ENCODE measurements around the gene ASNS. TPM values are rescaled to one million over a fixed set of nuclear protein-coding genes. Genes with fewer than 3 reads are reported as not detected.
A peak's percentile ranks its signal among the peaks of the same experiment; 100 is the strongest.
"Not testable (repeated sequence)": the region's sequence is repeated elsewhere in the genome, so short reads cannot be mapped to it uniquely, and the experiment has no call there.

Gene ASNS
- total and polyA plus RNA-seq, 4 experiments from 2014 or later: 23.0 to 37.9 (median 34.5) TPM

DNA sequence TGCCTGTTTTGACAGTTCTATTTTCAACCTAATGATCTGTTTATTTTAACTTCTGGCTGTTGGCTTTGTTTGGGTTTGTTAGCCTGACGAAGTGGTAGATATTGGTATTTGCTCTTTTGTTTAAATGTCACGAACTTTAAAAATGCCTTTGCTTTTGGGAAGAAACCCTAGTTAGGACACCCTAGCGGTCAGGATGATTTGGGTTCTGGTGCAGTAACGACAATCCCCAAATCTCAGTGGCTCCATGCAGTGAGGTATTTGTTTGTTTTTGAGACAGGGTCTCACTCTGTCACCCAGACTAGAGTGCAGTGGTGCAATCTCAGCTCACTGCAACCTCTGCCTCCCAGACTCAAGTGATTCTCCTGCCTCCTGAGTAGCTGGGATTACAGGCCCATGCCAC, 2.7 kb upstream of the ASNS start:
- intact Hi-C loops (cut with micrococcal nuclease): loop anchor here (5.0 to 10.0 kb wide), 2 partner anchors 232 to 410 kb away; partner anchors contain the start of genes BRI3 and LMTK2
- H3K27me3 Mint-ChIP-seq: not testable (repeated sequence)

DNA sequence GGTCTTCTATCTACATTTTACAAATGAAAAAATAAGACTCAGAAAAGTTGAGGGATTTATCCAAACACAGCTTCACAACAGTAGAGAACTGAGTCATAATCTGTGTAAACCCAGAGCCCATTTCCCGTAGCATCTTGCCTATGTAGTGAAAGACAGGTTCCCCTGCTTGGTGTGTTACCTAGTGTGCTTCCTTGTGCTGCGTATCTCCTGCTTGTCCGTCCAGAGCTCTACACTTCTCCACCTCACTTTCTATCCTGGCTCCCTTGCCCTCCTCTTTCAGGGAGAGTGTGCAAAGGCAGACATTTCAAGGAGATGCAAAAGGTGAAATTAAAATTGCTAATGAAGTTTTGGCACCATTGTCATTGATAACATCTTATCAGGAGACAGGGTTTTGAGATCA, 1.4 kb upstream of the ASNS start:
- H3K4me1 ChIP-seq (ENCODE audit: insufficient read depth, low read length): peaks cover 20% of the 10 kb centered on the region
- Mint-ChIP-seq H3K36me3 (peaks cover 8% of the 10 kb centered on the region in 2 donors), H3K4me1 (peaks cover 9 to 19% (median 12%) of the 10 kb centered on the region in 4 donors), H3K4me3 (no peak overlapping the region), H3K9me3 (no peaks in the 10 kb centered on the region), H3K27ac (peak overlapping the region in 5 of 7 donors; percentile 72 to 95 (median 80)), H3K27me3 (no peaks in the 10 kb centered on the region)
- no peaks in the 10 kb centered on the region for H3K27me3 ChIP-seq (ENCODE audit: insufficient read depth, low read length)
- H3K4me3 ChIP-seq (ENCODE audit: low read length in 2 of 2): no peak overlapping the region
- POLR2A ChIA-PET (ENCODE audit: partially characterized antibody): no interaction called here
- H3K9me3 ChIP-seq (ENCODE audit: control insufficient read depth in 1 of 2, low read length in 2 of 2): no peaks in the 10 kb centered on the region
- no peak for DNase-seq
- intact Hi-C loops (cut with micrococcal nuclease): loop anchor here (2.0 to 10.0 kb wide), 3 partner anchors 39 to 411 kb away; partner anchors contain the start of genes BRI3 and LMTK2
- no peak overlapping the region for H3K27ac ChIP-seq (ENCODE audit: low read depth, low read length)
- no peaks in the 10 kb centered on the region for H3K36me3 ChIP-seq (ENCODE audit: insufficient read depth, low read length)
- CTCF ChIA-PET (ENCODE audit: partially characterized antibody): no interaction called here

More for the DNA sequence above, 2.7 kb upstream of the ASNS start:
- H3K27ac Mint-ChIP-seq; H3K27ac ChIP-seq (ENCODE audit: low read depth, low read length); H3K4me3 ChIP-seq (ENCODE audit: low read length in 2 of 2); H3K4me3 Mint-ChIP-seq; H3K27me3 ChIP-seq (ENCODE audit: insufficient read depth, low read length); CTCF ChIA-PET (ENCODE audit: partially characterized antibody); POLR2A ChIA-PET (ENCODE audit: partially characterized antibody); H3K36me3 ChIP-seq (ENCODE audit: insufficient read depth, low read length); DNase-seq; H3K9me3 Mint-ChIP-seq; H3K9me3 ChIP-seq (ENCODE audit: control insufficient read depth in 1 of 2, low read length in 2 of 2); H3K36me3 Mint-ChIP-seq: not testable (repeated sequence)
- peaks cover 20% of the 10 kb centered on the region for H3K4me1 ChIP-seq (ENCODE audit: insufficient read depth, low read length)
- H3K4me1 Mint-ChIP-seq: peaks cover 9 to 19% (median 12%) of the 10 kb centered on the region in 4 donors

DNA sequence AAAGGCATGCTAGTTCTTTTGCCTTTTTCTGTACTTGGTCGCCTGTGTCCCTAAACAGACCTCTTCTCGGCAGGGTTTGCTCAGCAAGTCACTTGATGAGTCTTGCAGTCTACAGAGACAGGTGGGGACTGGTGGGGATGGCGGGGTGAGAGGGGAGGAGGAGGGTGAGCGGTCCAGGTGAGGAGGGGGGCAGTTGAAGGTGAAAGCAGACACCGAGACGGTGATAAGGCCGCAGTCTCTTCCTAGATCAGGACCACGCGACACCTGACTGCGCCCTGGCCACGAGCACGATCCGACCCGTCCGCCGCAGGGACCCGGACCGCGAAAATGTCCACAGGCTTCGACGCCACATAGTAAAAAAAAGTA, 566 bp downstream of the ASNS start:
- DNase-seq: peak in 1 of 5 donors; percentile 57
- peaks cover 14 to 16% of the 10 kb centered on the region in 2 donors for H3K36me3 Mint-ChIP-seq
- H3K27ac Mint-ChIP-seq: peak overlapping the region; percentile 84 to 95 (median 92)
- H3K9me3 Mint-ChIP-seq: no peaks in the 10 kb centered on the region
- H3K27ac ChIP-seq (ENCODE audit: low read depth, low read length): peak overlapping the region; percentile 46
- no peaks in the 10 kb centered on the region for H3K27me3 Mint-ChIP-seq
- peaks cover 20% of the 10 kb centered on the region for H3K4me1 ChIP-seq (ENCODE audit: insufficient read depth, low read length)
- no peaks in the 10 kb centered on the region for H3K9me3 ChIP-seq (ENCODE audit: control insufficient read depth in 1 of 2, low read length in 2 of 2)
- peak overlapping the region; percentile 75 to 78 for H3K4me3 ChIP-seq (ENCODE audit: low read length in 2 of 2)
- no peaks in the 10 kb centered on the region for H3K27me3 ChIP-seq (ENCODE audit: insufficient read depth, low read length)
- peak overlapping the region; percentile 85 to 93 (median 90) for H3K4me3 Mint-ChIP-seq
- intact Hi-C loops (cut with micrococcal nuclease): loop anchor here (1.0 to 10.0 kb wide), 6 partner anchors 37 to 754 kb away; partner anchors contain the start of genes BRI3, LMTK2 and SDHAF3
- ChIA-PET POLR2A (ENCODE audit: partially characterized antibody) (interaction anchor here (0.6 to 2.1 kb wide), 5 partner anchors 56 to 755 kb away, joined by 3 to 13 read pairs (median 6); partner anchors contain the start of gene SDHAF3), CTCF (ENCODE audit: partially characterized antibody) (no interaction called here)
- H3K36me3 ChIP-seq (ENCODE audit: insufficient read depth, low read length): peaks cover 3% of the 10 kb centered on the region
- peaks cover 9 to 19% (median 12%) of the 10 kb centered on the region in 4 donors for H3K4me1 Mint-ChIP-seq

DNA sequence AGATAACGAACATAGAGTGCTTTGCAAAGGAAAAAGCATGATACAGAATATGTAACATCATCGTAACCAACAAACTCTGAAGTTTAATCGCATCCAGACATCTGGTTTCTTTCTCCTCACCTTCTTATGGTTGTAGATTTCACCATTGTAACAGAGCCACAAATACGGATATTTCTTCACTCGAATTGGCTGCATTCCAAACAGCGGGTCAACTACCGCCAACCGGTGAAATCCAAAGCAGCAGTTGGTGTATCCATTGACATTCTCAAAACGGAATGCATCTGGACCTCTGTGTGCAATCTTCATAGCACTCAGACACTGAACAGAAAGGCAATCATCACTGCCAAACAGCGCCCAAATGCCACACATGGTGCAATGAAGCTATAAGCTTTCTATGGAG, 3.4 kb downstream of the ASNS start:
- Histone ChIP-seq H3K27me3 (ENCODE audit: insufficient read depth, low read length) (no peaks in the 10 kb centered on the region), H3K4me1 (ENCODE audit: insufficient read depth, low read length) (peaks cover 20% of the 10 kb centered on the region), H3K9me3 (ENCODE audit: control insufficient read depth in 1 of 2, low read length in 2 of 2) (no peaks in the 10 kb centered on the region), H3K4me3 (ENCODE audit: low read length in 2 of 2) (no peak overlapping the region), H3K36me3 (ENCODE audit: insufficient read depth, low read length) (peaks cover 7% of the 10 kb centered on the region), H3K27ac (ENCODE audit: low read depth, low read length) (no peak overlapping the region)
- DNase-seq: no peak
- ChIA-PET CTCF (ENCODE audit: partially characterized antibody) (no interaction called here), POLR2A (ENCODE audit: partially characterized antibody) (no interaction called here)
- Mint-ChIP-seq H3K27me3 (no peaks in the 10 kb centered on the region), H3K9me3 (no peaks in the 10 kb centered on the region), H3K27ac (no peak overlapping the region), H3K4me3 (no peak overlapping the region), H3K36me3 (peaks cover 28 to 29% of the 10 kb centered on the region in 2 donors), H3K4me1 (peaks cover 10 to 19% (median 14%) of the 10 kb centered on the region in 4 donors)
- intact Hi-C loops (cut with micrococcal nuclease): no loop called here

DNA sequence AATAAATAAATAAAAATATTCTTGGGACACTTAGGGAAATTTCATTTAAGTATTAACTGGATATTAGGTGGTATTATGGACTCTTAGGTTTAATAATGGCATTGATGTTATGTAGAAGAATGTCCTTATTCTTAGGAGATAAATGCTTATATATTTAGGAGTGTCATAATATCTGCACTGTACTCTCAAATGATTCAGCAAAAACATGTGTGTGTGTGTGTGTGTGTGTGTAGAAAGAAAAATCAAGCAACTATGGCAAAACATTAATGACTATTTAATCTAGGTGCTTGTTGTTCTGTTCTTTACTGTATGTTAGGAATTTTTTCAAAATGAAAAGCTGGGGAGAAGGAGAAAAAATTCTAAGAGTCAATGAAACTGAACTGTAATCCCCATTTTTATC, 3.9 kb downstream of the ASNS start:
- peaks cover 7% of the 10 kb centered on the region for H3K36me3 ChIP-seq (ENCODE audit: insufficient read depth, low read length)
- no peaks in the 10 kb centered on the region for H3K27me3 ChIP-seq (ENCODE audit: insufficient read depth, low read length)
- Mint-ChIP-seq H3K36me3 (peaks cover 29 to 31% of the 10 kb centered on the region in 2 donors), H3K9me3 (no peaks in the 10 kb centered on the region), H3K4me1 (peaks cover 10 to 19% (median 13%) of the 10 kb centered on the region in 4 donors), H3K27ac (no peak overlapping the region), H3K27me3 (no peaks in the 10 kb centered on the region), H3K4me3 (no peak overlapping the region)
- peaks cover 20% of the 10 kb centered on the region for H3K4me1 ChIP-seq (ENCODE audit: insufficient read depth, low read length)
- H3K4me3 ChIP-seq (ENCODE audit: low read length in 2 of 2): no peak overlapping the region
- no peaks in the 10 kb centered on the region for H3K9me3 ChIP-seq (ENCODE audit: control insufficient read depth in 1 of 2, low read length in 2 of 2)
- H3K27ac ChIP-seq (ENCODE audit: low read depth, low read length): no peak overlapping the region
- ChIA-PET POLR2A (ENCODE audit: partially characterized antibody) (no interaction called here), CTCF (ENCODE audit: partially characterized antibody) (no interaction called here)
- DNase-seq: no peak
- intact Hi-C loops (cut with micrococcal nuclease): no loop called here

DNA sequence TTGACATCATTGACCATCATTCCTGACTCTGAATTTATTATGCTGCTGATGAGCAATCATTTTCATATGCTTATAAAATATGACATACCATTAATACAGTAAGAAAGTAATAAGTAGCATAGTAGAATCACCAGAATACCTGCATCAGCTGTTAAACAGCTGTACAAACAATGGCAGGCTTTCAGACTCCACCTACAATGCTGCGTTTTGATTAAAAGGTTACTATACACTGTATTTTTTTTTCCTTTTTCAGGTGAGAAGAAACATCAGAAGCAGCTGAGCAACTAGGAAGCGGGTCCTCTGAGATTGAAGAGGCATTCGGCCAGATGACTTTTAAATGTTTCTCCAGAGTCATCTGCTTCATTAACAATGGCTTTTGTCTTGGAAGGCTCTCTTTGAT, 7.1 kb downstream of the ASNS start:
- CTCF ChIA-PET (ENCODE audit: partially characterized antibody): interaction anchor here (0.6 to 1.8 kb wide), 2 partner anchors 20 to 764 kb away, joined by 3 to 7 read pairs; no protein-coding TSS in a partner anchor
- H3K4me3 Mint-ChIP-seq: no peak overlapping the region
- H3K9me3 Mint-ChIP-seq: no peaks in the 10 kb centered on the region
- H3K4me3 ChIP-seq (ENCODE audit: low read length in 2 of 2): no peak overlapping the region
- H3K9me3 ChIP-seq (ENCODE audit: control insufficient read depth in 1 of 2, low read length in 2 of 2): no peaks in the 10 kb centered on the region
- peaks cover 39 to 45% of the 10 kb centered on the region in 2 donors for H3K36me3 Mint-ChIP-seq
- peaks cover 7% of the 10 kb centered on the region for H3K36me3 ChIP-seq (ENCODE audit: insufficient read depth, low read length)
- H3K27me3 Mint-ChIP-seq: no peaks in the 10 kb centered on the region
- no peak for DNase-seq
- no peak overlapping the region for H3K27ac ChIP-seq (ENCODE audit: low read depth, low read length)
- H3K27me3 ChIP-seq (ENCODE audit: insufficient read depth, low read length): no peaks in the 10 kb centered on the region
- intact Hi-C loops (cut with micrococcal nuclease): no loop called here
- H3K4me1 ChIP-seq (ENCODE audit: insufficient read depth, low read length): no peaks in the 10 kb centered on the region
- no peak overlapping the region for H3K27ac Mint-ChIP-seq
- peaks cover 0 to 4% (median 0%) of the 10 kb centered on the region in 4 donors for H3K4me1 Mint-ChIP-seq
- POLR2A ChIA-PET (ENCODE audit: partially characterized antibody): no interaction called here

DNA sequence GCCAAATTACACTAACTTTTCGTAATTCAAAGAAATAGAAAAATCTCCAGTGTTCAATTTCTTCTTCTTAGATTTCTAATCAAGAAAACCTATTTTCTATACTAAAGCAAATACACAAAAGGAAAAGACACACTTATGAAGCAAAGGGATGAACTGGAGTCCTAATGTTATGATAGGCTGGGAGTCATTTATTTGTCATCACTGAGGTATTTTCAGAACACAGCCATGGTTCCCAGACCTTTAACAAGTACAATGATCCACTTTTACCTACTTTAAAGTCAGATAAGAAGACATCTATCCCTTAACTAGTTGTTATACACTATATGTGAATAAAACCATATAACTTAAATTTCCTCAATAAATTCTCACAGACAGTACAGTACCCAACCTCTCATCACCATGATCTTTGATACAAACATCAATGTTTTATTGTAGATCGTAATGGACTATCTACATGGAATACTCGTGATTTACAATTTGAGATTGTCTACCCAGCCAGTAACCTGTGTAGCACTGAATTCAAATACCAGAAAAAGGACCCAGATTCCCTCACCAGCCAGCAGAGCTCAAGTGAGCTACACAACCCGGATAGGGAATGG, 12.5 kb downstream of the ASNS start:
- Mint-ChIP-seq H3K27me3 (no peaks in the 10 kb centered on the region), H3K27ac (peak overlapping the region in 1 of 7 donors; percentile 13), H3K4me3 (no peak overlapping the region), H3K9me3 (no peaks in the 10 kb centered on the region), H3K4me1 (peaks cover 0 to 2% (median 0%) of the 10 kb centered on the region in 4 donors), H3K36me3 (peaks cover 50 to 62% of the 10 kb centered on the region in 2 donors)
- Histone ChIP-seq H3K9me3 (ENCODE audit: control insufficient read depth in 1 of 2, low read length in 2 of 2) (no peaks in the 10 kb centered on the region), H3K27ac (ENCODE audit: low read depth, low read length) (no peak overlapping the region), H3K27me3 (ENCODE audit: insufficient read depth, low read length) (no peaks in the 10 kb centered on the region), H3K36me3 (ENCODE audit: insufficient read depth, low read length) (peaks cover 15% of the 10 kb centered on the region), H3K4me3 (ENCODE audit: low read length in 2 of 2) (no peak overlapping the region), H3K4me1 (ENCODE audit: insufficient read depth, low read length) (no peaks in the 10 kb centered on the region)
- DNase-seq: no peak
- intact Hi-C loops (cut with micrococcal nuclease): no loop called here
- ChIA-PET CTCF (ENCODE audit: partially characterized antibody) (no interaction called here), POLR2A (ENCODE audit: partially characterized antibody) (no interaction called here)

All from CD4-positive, alpha-beta memory T cell (primary cell).